ENCODE data around the gene COL18A1. TPM values are rescaled to one million over a fixed set of nuclear protein-coding genes. Genes with fewer than 3 reads are reported as not detected.
"Not testable (repeated sequence)": the region's sequence is repeated elsewhere in the genome, so short reads cannot be mapped to it uniquely, and the experiment has no call there.

Gene COL18A1
- total and polyA plus RNA-seq, 2 donors from 2014 or later = 150 to 316 TPM

GRCh38 chr21:45366476-45366875 lies 38.5 kb upstream of the COL18A1 start:
- Histone ChIP-seq H3K4me3 (ENCODE audit: low read length in 3 of 3) (no peak overlapping the region), H3K36me3 (ENCODE audit: control insufficient read depth in 2 of 3, insufficient read depth in 3 of 3, low read length in 3 of 3) (no peaks in the 10 kb centered on the region), H3K27ac (ENCODE audit: low read depth in 2 of 2, low read length in 2 of 2) (no peak overlapping the region), H3K9ac (ENCODE audit: low read length in 3 of 3) (no peak overlapping the region), H3K4me1 (ENCODE audit: control insufficient read depth in 2 of 3, insufficient read depth in 2 of 3, low read depth in 1 of 3, low read length in 3 of 3) (peaks cover 0 to 11% (median 9%) of the 10 kb centered on the region in 3 donors), H3K27me3 (ENCODE audit: control insufficient read depth, insufficient read depth, low read length) (no peaks in the 10 kb centered on the region), H3K9me3 (ENCODE audit: control insufficient read depth in 2 of 3, insufficient read depth in 1 of 3, low read length in 3 of 3) (no peaks in the 10 kb centered on the region)
- FAIRE-seq = no peak
- intact Hi-C loops (cut with DNase I) = no loop called here
- no peak for TF ChIP-seq CTCF (IDR thresholded peaks at IDR 0.05; ENCODE audit: borderline replicate concordance, extremely low read depth, insufficient read depth)
- DNase-seq = peak in 1 of 5 donors; percentile 72

GRCh38 chr21:45366931-45367401 lies 38.0 kb upstream of the COL18A1 start:
- no peaks in the 10 kb centered on the region for H3K27me3 ChIP-seq (ENCODE audit: control insufficient read depth, insufficient read depth, low read length)
- H3K9ac ChIP-seq (ENCODE audit: low read length in 3 of 3) = no peak overlapping the region
- peak overlapping the region in 1 of 2 donors; percentile 32 for H3K27ac ChIP-seq (ENCODE audit: low read depth in 2 of 2, low read length in 2 of 2)
- H3K4me3 ChIP-seq (ENCODE audit: low read length in 3 of 3) = no peak overlapping the region
- H3K9me3 ChIP-seq (ENCODE audit: control insufficient read depth in 2 of 3, insufficient read depth in 1 of 3, low read length in 3 of 3) = no peaks in the 10 kb centered on the region
- DNase-seq = peak in 3 of 5 donors; percentile 45 to 90 (median 65)
- H3K36me3 ChIP-seq (ENCODE audit: control insufficient read depth in 2 of 3, insufficient read depth in 3 of 3, low read length in 3 of 3) = no peaks in the 10 kb centered on the region
- intact Hi-C loops (cut with DNase I) = no loop called here
- peaks cover 0 to 11% (median 9%) of the 10 kb centered on the region in 3 donors for H3K4me1 ChIP-seq (ENCODE audit: control insufficient read depth in 2 of 3, insufficient read depth in 2 of 3, low read depth in 1 of 3, low read length in 3 of 3)
- no peak for FAIRE-seq
- TF ChIP-seq CTCF (IDR thresholded peaks at IDR 0.05; ENCODE audit: borderline replicate concordance, extremely low read depth, insufficient read depth) = no peak

- peak in 1 of 5 donors; percentile 70 for DNase-seq
- intact Hi-C loops (cut with DNase I) = no loop called here
- Histone ChIP-seq H3K4me1 (ENCODE audit: control insufficient read depth in 2 of 3, insufficient read depth in 2 of 3, low read depth in 1 of 3, low read length in 3 of 3) (peaks cover 0 to 11% (median 9%) of the 10 kb centered on the region in 3 donors), H3K36me3 (ENCODE audit: control insufficient read depth in 2 of 3, insufficient read depth in 3 of 3, low read length in 3 of 3) (no peaks in the 10 kb centered on the region), H3K27ac (ENCODE audit: low read depth in 2 of 2, low read length in 2 of 2) (peak overlapping the region in 1 of 2 donors; percentile 32), H3K27me3 (ENCODE audit: control insufficient read depth, insufficient read depth, low read length) (no peaks in the 10 kb centered on the region), H3K9ac (ENCODE audit: low read length in 3 of 3) (no peak overlapping the region), H3K9me3 (ENCODE audit: control insufficient read depth in 2 of 3, insufficient read depth in 1 of 3, low read length in 3 of 3) (no peaks in the 10 kb centered on the region), H3K4me3 (ENCODE audit: low read length in 3 of 3) (no peak overlapping the region)
- FAIRE-seq = no peak
- no peak for TF ChIP-seq CTCF (IDR thresholded peaks at IDR 0.05; ENCODE audit: borderline replicate concordance, extremely low read depth, insufficient read depth)
These were observed 37.3 kb upstream of the COL18A1 start for GRCh38 chr21:45367402-45368351.

- H3K9ac ChIP-seq (ENCODE audit: low read length in 3 of 3); H3K9me3 ChIP-seq (ENCODE audit: control insufficient read depth in 2 of 3, insufficient read depth in 1 of 3, low read length in 3 of 3); H3K36me3 ChIP-seq (ENCODE audit: control insufficient read depth in 2 of 3, insufficient read depth in 3 of 3, low read length in 3 of 3); H3K4me1 ChIP-seq (ENCODE audit: control insufficient read depth in 2 of 3, insufficient read depth in 2 of 3, low read depth in 1 of 3, low read length in 3 of 3); H3K27me3 ChIP-seq (ENCODE audit: control insufficient read depth, insufficient read depth, low read length); H3K27ac ChIP-seq (ENCODE audit: low read depth in 2 of 2, low read length in 2 of 2); intact Hi-C loops (cut with DNase I); H3K4me3 ChIP-seq (ENCODE audit: low read length in 3 of 3); FAIRE-seq: not testable (repeated sequence)
- DNase-seq = peak in 1 of 5 donors; percentile 58
These were observed 35.9 kb upstream of the COL18A1 start for GRCh38 chr21:45369018-45369417.

Data from kidney (tissue), 14 donors.